ENCODE data around the gene RRP1B. TPM values are rescaled to one million over a fixed set of nuclear protein-coding genes. Genes with fewer than 3 reads are reported as not detected.

Gene RRP1B
- total and polyA plus RNA-seq, 9 of the 15 experiments (the other 6 are each of a cell fraction or from before 2014, with no cell fraction given): 6.8 to 66.6 (median 41.9) TPM

- TF ChIP-seq ZNF398 (CRISPR knock-in tag; IDR thresholded peaks at IDR 0.05) (no peak), TCF3 (CRISPR knock-in tag; IDR thresholded peaks at IDR 0.05) (peak; percentile 44), KLF1 (tag; IDR thresholded peaks at IDR 0.05) (peak; percentile 87), ESRRB (CRISPR knock-in tag; IDR thresholded peaks at IDR 0.05; ENCODE audit: borderline replicate concordance) (no peak), STAT5B (CRISPR knock-in tag; IDR thresholded peaks at IDR 0.05) (no peak), MIER1 (IDR thresholded peaks at IDR 0.05; ENCODE audit: low read depth) (no peak), SRF (CRISPR knock-in tag; IDR thresholded peaks at IDR 0.05) (no peak; a peak in 1 of 4 replicates), NUFIP1 (IDR thresholded peaks at IDR 0.05; ENCODE audit: partially characterized antibody) (no peak), ZBTB49 (CRISPR knock-in tag; IDR thresholded peaks at IDR 0.05; ENCODE audit: borderline replicate concordance) (no peak), HDAC2 (IDR thresholded peaks at IDR 0.05) (peak; percentile 53; the same call in 1 of the 2 replicates), CEBPB (tag; IDR thresholded peaks at IDR 0.05) (peak; percentile 46), TOE1 (IDR thresholded peaks at IDR 0.05; ENCODE audit: borderline replicate concordance) (0 out of 2 replicates have a peak, but pooled peaks have one; percentile 46), TOE1 (CRISPR knock-in tag; IDR thresholded peaks at IDR 0.05; ENCODE audit: borderline replicate concordance, low read depth) (no peak), E2F8 (IDR thresholded peaks at IDR 0.05; ENCODE audit: low read depth, partially characterized antibody) (no peak), PTTG1 (tag; IDR thresholded peaks at IDR 0.05; ENCODE audit: low read depth) (no peak), KLF16 (IDR thresholded peaks at IDR 0.05) (peak; percentile 73), EHMT2 (IDR thresholded peaks at IDR 0.05) (no peak), CLOCK (CRISPR knock-in tag; IDR thresholded peaks at IDR 0.05; ENCODE audit: borderline replicate concordance) (no peak)
These were observed 12.7 kb upstream of the RRP1B start (continued) for GRCh38 chr21:43646550-43647260.

Measured in K562 (cell line).